K562 (cell line): ENCODE measurements around the gene BBLN. TPM values are rescaled to one million over a fixed set of nuclear protein-coding genes. Genes with fewer than 3 reads are reported as not detected.

Experiments
- ATF4 ChIP-seq: fragments of 450-650 bp; formaldehyde crosslinking; IDR thresholded peaks from 2 replicates; pipeline ENCODE4 v1.4.0; 2022; ENCODE audit warnings: mild to moderate bottlenecking, moderate library complexity
- BRD4 ChIP-seq: fragments of 200-600 bp; sonication (generic); IDR thresholded peaks from 2 replicates; pipeline ENCODE4 v1.6.1; 2017; ENCODE audit warnings: inconsistent platforms
- CBX8 ChIP-seq: fragments of 200-600 bp; sonication (generic); IDR thresholded peaks from 2 replicates; pipeline ENCODE4 v1.6.1; 2012; ENCODE audit warnings: borderline replicate concordance, mixed run types, low read depth, mild to moderate bottlenecking, moderate library complexity, mixed read lengths, low read length, control low read depth, inconsistent platforms; ENCODE audit not compliant: poor library complexity, severe bottlenecking; ENCODE audit errors: extremely low read depth
- CTBP1 ChIP-seq: fragments of 450-650 bp; IDR thresholded peaks from 2 replicates; pipeline ENCODE4 v1.6.1; 2016; ENCODE audit warnings: borderline replicate concordance
- GTF2A2 ChIP-seq: IDR thresholded peaks from 2 replicates; pipeline ENCODE4 v1.6.1; 2016; ENCODE audit warnings: mild to moderate bottlenecking, missing genetic modification characterization, missing compliant biosample characterization
- ILF3 ChIP-seq: fragments of 450-650 bp; IDR thresholded peaks from 2 replicates; pipeline ENCODE4 v1.6.1; 2018; ENCODE audit warnings: antibody characterized with exemption, mild to moderate bottlenecking, moderate library complexity, borderline replicate concordance
- LARP7 ChIP-seq: fragments of 450-650 bp; IDR thresholded peaks from 2 replicates; pipeline ENCODE4 v1.6.1; 2016
- MBD1 ChIP-seq: fragments of 250-450 bp; sonication (Bioruptor Pico); IDR thresholded peaks from 2 replicates; pipeline ENCODE4 v1.8.0; 2022; ENCODE audit warnings: inconsistent platforms
- MYC ChIP-seq, 2 experiments: fragments of 250-450 bp in 1 of 2; sonication (Bioruptor Pico) in 1 of 2; IDR thresholded peaks; 2 replicates each; pipeline versions ENCODE4 v1.5.1 to v1.6.1; 2012 to 2021; ENCODE audit warnings: low read depth in 2 of 2, borderline replicate concordance in 1 of 2, improper control_type of control experiment in 1 of 2, low read length in 1 of 2, mild to moderate bottlenecking in 1 of 2, moderate library complexity in 1 of 2
- NR0B1 ChIP-seq: fragments of 450-650 bp; IDR thresholded peaks from one replicate; pipeline ENCODE4 v1.6.1; 2018; ENCODE audit warnings: mild to moderate bottlenecking, moderate library complexity; ENCODE audit not compliant: partially characterized antibody
- PCBP1 ChIP-seq: fragments of 200-400 bp; formaldehyde crosslinking; IDR thresholded peaks from 2 replicates; pipeline ENCODE4 v1.6.1; 2018; ENCODE audit warnings: mild to moderate bottlenecking, low read depth, low read length; ENCODE audit not compliant: poor library complexity, severe bottlenecking
- PRDM10 ChIP-seq: fragments of 450-650 bp; IDR thresholded peaks from 2 replicates; pipeline ENCODE4 v1.6.1; 2018; ENCODE audit not compliant: partially characterized antibody
- RFX1 ChIP-seq: fragments of 450-650 bp; IDR thresholded peaks from 2 replicates; pipeline ENCODE4 v1.6.1; 2016; ENCODE audit warnings: mild to moderate bottlenecking, moderate library complexity
- TAF1 ChIP-seq: IDR thresholded peaks from 2 replicates; pipeline ENCODE4 v1.6.1; 2011; ENCODE audit warnings: mild to moderate bottlenecking, low read length, moderate library complexity; ENCODE audit not compliant: insufficient read depth, control insufficient read depth, severe bottlenecking; ENCODE audit errors: extremely low read depth
- ZBTB9 ChIP-seq: fragments of 450-650 bp; formaldehyde crosslinking; IDR thresholded peaks from 2 replicates; pipeline ENCODE4 v1.4.0; 2020; ENCODE audit warnings: mild to moderate bottlenecking, moderate library complexity
- ZNF584 ChIP-seq: fragments of 200-800 bp; sonication (Bioruptor generic); IDR thresholded peaks from 2 replicates; pipeline ENCODE4 v1.6.1; 2016; ENCODE audit warnings: low read depth, mild to moderate bottlenecking, missing genetic modification characterization, missing compliant biosample characterization
- polyA plus RNA-seq, 8 experiments: library from polyadenylated mRNA; depleted of rRNA in 4 of 8; stranded (reverse) in 5 of 8; unstranded in 3 of 8; fragments of >200 nt; fragmentation: Nextera tagmentation in 2 of 8; fragmentation: Illumina TruSeq in 1 of 8; extraction: Ambion mirVana in 2 of 8; extraction: Trizol in 1 of 8; gene quantifications; 2 replicates each; pipeline versions ENCODE4 v1.2.1 to v1.2.3, GENCODE V29; 2011 to 2014; ENCODE audit warnings: inconsistent platforms in 1 of 8, missing spikeins in 1 of 8
- total RNA-seq, 7 experiments: library from RNA; depleted of rRNA in 6 of 7; stranded (reverse); fragments of >200 nt in 6 of 7; fragmentation: Illumina TruSeq in 2 of 7; extraction: Trizol in 2 of 7; gene quantifications; 2 replicates each; pipeline versions ENCODE4 v1.2.1 to v1.2.3, GENCODE V29; 2011 to 2021; ENCODE audit warnings: low replicate concordance in 1 of 7

Gene BBLN
- total and polyA plus RNA-seq, 9 of the 15 experiments (the other 6 are each of a cell fraction or from before 2014, with no cell fraction given) = 4.2 to 331 (median 87.1) TPM

DNA sequence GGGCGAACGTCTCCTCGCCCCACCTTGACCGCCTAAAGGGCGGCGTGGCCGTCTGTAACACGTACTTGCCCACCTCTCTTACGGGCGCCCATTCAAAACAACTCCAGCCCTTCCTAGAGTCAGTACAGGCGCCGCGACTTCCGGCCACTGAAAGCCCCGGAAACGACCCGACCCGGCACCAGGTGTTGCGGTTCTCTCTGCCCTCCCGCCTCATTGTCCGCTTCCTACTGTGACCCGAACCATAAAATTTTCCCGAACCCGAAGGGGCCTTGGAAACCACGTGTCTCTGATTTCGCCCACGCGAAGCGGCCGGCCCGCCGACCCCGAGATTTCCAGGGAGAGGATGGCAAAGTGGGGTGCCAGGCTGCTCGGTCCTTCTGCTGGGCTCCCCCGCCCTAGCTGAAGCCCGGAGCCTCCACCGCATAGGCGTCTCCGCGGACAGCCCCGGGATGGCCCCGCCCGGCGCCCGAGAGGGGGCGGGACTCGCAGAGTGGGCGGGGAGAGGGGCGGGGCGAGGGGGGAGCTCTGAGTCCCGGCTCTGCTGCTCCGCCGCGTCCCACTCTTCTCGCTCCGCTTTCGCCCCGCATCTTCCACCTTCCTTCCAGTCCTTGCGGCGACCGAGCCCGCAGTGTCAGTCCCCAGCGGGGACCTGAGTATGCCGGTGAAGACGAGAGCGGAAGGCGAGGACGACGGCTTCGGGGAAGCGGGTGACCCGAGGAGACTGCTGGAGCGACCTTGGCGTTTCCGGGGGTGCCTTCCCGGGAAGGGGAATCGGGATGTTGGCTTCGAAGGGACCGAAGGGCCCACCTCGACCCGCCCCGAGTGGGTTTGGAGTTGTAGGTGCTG lies 31.9 kb upstream of the BBLN start (continued):
- TF ChIP-seq ZBTB9 (CRISPR knock-in tag) (0 out of 2 replicates have a peak, but pooled peaks have one; percentile 71), NR0B1 (no peak), MYC (IDR thresholded peaks at IDR 0.05; ENCODE audit: low read depth, low read length) (peak; percentile 97), MYC (CRISPR knock-in tag; IDR thresholded peaks at IDR 0.05; ENCODE audit: borderline replicate concordance, low read depth) (peak; percentile 85; the same call in 1 of the 2 replicates), RFX1 (no peak), GTF2A2 (tag) (no peak), PCBP1 (peak; percentile 77), ATF4 (CRISPR knock-in tag) (no peak), MBD1 (CRISPR knock-in tag) (no peak), LARP7 (no peak), ZNF584 (no peak), CBX8 (no peak), ILF3 (no peak), TAF1 (peak; percentile 46), PRDM10 (no peak), CTBP1 (peak; percentile 39; the same call in 1 of the 2 replicates), BRD4 (0 out of 2 replicates have a peak, but pooled peaks have one; percentile 42)
